Stimulated activated CD4-positive, alpha-beta T cell treated with anti-CD3 and anti-CD28 coated beads, Interleukin-12 subunit alpha, Interleukin-12 subunit beta, amount 100 ng/mL, for 4 hours (primary cell): ENCODE results near the gene CDCA3.
"Not testable (repeated sequence)": the region's sequence is repeated elsewhere in the genome, so short reads cannot be mapped to it uniquely, and the experiment has no call there.

Experiments used
- DNase-seq: peaks from one replicate; pipeline ENCODE4 v3.0.0-alpha.2; 2020

The CDCA3 gene

DNA sequence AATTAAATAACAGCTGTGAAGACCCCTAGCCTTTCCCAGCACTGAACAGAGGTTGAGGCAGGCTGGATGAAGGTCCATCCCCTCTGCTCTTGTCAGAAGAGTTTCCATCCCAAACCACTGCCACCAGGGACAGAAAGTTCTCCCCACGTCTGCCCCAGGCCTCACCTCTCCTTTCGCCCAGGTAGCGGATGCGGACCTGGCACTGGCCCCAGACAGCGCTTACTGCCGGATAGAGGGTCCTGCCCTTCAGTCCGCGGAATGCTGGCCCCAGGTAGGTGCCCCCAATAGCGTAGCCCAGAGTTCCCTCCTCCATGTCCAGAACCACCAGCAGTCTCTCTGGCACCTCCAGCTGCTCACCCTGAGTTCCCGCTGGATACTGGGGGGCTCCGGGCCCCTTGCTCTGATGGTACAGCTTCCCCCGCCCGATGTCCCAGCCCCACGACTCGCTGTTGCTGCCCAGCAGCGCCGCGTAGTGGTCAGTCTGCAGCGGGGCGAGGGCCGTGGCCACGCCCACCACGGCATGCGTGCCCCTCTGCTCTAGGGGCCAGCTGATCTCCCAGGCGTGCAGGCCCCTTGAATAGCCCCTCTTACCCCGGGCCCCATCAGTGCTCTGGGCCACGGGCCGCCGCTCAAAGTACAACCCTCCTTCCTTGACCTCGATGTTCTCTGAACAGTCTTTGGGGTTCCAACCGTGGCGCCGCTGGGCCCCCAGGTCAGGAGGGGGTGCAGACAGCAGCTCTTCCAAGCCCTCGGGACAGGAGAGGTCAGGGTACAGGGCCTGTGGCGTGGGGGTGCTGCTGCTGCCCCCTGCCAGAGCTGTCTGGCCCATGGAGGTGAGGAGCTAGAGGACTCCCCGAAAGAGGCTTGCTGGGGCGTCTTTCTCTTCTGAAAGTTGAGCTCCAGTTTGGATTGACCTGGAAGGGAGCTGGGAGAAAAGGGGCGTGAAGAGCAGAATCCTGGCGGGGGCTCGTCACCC is 21.3 kb upstream of the CDCA3 start:
- peak; percentile 85 for DNase-seq

- DNase-seq: peak; percentile 36
Measured at GRCh38 chr12:6871052-6871957, 20.2 kb upstream of the CDCA3 start.

- DNase-seq: not testable (repeated sequence)
Measured at GRCh38 chr12:6870304-6870703, 19.2 kb upstream of the CDCA3 start.

GRCh38 chr12:6869049-6870021 is 18.2 kb upstream of the CDCA3 start:
- DNase-seq: peak; percentile 76

DNA sequence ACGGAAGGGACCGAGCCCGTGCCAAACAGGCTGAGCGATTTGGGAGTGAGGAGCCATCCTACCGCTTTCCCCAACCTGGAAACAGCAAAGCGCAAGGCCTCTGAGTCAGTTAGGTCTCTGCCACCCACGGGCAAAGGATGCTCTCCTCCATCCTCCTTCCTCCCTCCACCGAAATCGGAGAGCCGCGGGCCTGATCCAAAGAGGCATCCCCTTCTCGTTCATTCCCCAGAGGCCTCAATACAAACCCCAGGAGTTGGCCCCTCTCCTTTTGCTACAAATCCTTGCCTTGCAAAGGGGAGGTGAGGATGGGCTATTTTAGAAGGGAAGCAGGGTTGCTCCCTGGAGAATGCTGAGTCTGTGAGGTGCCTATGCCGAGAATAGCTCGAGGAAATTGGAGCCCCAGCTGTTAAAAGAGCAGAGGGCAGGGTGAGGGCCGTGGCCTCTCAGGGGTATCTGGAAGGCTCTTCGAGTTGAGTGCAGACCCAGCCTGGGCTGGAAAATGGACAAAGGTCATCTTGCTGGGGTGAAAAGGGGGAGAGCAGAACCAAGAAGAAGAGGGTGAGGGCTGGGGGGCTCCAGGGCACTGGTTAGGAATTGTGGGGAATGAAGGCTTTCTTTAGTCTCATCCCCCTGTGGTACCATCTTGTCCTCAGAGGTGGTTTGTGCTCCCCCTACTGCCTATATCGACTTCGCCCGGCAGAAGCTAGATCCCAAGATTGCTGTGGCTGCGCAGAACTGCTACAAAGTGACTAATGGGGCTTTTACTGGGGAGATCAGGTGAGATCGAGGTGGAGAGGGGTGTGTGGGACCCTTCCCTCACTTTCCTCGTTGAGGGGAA is 17.3 kb upstream of the CDCA3 start:
- DNase-seq: no peak

GRCh38 chr12:6867413-6868210 is 16.5 kb upstream of the CDCA3 start, which contains the start of gene TPI1:
Gene TPI1, plus strand, starts transcription at chr12:6867531. Its CDS starts 36 bp downstream, at chr12:6867567.
- peak; percentile 84 for DNase-seq

DNA sequence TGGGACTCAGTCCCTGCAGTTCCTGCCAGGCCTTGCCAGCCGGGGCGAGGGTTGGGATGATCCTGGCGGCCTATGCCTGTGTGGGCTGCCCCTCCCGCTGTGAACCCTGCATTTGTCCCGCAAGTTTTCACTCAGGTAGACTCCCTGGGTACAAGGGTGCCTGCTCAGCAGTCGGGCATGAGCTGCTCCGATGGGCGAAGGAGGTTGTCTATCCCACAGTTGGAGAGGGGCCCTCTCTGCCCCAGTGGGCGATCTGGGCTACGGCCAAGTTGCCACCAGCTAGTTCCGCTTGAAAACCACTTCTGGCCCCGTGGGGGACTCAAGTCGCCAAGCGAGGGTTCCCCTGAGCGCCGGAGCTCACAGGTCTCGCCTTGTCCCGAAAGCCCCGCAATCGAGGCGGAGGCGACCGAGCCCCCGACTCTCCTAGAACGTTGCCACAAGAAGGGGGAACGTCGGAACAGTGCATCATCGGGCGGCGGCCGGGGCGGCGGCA is 15.9 kb upstream of the CDCA3 start:
- DNase-seq: no peak

- DNase-seq: no peak
Measured at GRCh38 chr12:6866163-6866919, 15.3 kb upstream of the CDCA3 start.

- not testable (repeated sequence) for DNase-seq
Measured at GRCh38 chr12:6865307-6865706, 14.2 kb upstream of the CDCA3 start.

GRCh38 chr12:6863586-6864321 is 12.7 kb upstream of the CDCA3 start:
- no peak for DNase-seq

DNA sequence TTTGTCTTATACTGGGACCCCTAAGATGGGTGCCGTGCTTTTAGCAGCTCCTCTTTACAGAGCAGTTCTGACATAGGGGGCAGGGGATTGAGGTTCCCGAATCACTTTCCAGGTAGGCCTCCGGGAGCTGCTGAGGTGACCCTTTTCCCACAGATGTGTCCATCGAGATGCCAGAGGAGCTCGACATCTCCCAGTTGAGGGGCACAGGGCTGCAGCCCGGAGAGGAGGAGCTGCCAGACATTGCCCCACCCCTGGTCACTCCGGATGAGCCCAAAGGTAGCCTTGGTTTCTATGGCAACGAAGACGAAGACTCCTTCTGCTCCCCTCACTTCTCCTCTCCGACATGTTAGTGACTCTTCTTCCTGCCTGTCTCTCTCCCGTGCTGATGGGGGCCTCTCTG is 11.9 kb upstream of the CDCA3 start:
- no peak for DNase-seq

DNA sequence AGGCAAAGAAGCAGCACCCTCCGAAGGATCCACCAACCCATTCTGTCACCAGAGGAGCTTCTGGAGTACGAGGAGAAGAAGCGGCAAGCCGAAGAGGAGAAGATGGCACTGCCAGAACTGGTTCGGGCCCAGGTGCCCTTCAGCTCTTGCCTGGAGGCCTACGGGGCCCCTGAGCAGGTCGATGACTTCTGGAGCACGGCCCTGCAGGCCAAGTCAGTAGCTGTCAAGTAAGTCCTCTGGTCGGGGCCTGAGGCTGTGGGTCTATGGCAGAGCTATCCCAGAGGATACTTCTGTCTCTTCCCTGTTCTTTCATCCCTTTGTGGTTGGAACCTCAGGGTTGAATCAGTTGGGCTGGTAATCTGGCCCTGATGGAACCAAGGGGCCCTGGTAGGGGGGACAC is 10.3 kb upstream of the CDCA3 start:
- DNase-seq: no peak

DNA sequence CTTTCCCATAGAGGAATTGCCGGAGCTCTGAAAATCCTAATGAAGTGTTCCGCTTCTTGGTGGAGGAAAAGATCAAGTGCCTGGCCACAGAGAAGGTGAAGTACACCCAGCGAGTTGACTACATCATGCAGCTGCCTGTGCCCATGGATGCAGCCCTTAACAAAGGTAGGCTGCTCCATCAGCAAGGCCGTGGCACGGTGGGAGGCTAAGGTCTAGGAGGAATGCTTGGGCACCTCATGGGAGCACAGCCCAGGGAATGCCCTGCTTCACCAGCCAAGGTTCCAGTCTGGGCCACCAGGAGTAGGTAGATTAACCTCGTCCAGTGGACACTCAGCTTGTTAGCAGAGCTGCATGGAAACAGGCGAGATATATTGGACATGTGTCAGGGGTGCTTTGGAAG is 9.9 kb upstream of the CDCA3 start:
- no peak for DNase-seq

- no peak for DNase-seq
Measured at GRCh38 chr12:6860116-6860515, 9.0 kb upstream of the CDCA3 start.

GRCh38 chr12:6858799-6859198 is 7.7 kb upstream of the CDCA3 start:
- DNase-seq: no peak

- DNase-seq: no peak
Measured at GRCh38 chr12:6855322-6855721, 4.2 kb upstream of the CDCA3 start.

GRCh38 chr12:6854036-6854435 is 3.0 kb upstream of the CDCA3 start:
- DNase-seq: no peak

GRCh38 chr12:6853626-6854025 is 2.5 kb upstream of the CDCA3 start:
- DNase-seq: no peak
